Adrenal gland (tissue), 5 donors: Measurements from ENCODE around the gene SLC25A20.

ENCODE experiments used
- CTCF ChIP-seq, 6 experiments: fragments of 450-650 bp in 4 of 6; fragments of 200-600 bp in 2 of 6; sonication (generic) in 1 of 6; IDR thresholded peaks; 1 replicate in 5 of 6; 2 replicates in 1 of 6; pipeline versions ENCODE4 v1.5.1 to v1.8.0; 2016 to 2021; ENCODE audit warnings: antibody characterized with exemption in 6 of 6, mild to moderate bottlenecking in 2 of 6, moderate library complexity in 1 of 6
- POLR2A ChIP-seq, 2 donors: fragments of 450-650 bp; IDR thresholded peaks; one replicate each; pipeline ENCODE4 v1.6.1; 2017; ENCODE audit warnings: antibody characterized with exemption in 2 of 2, mild to moderate bottlenecking in 2 of 2, moderate library complexity in 1 of 2
- donor health status: DM: no; HTN: no; CAD: no.

DNA sequence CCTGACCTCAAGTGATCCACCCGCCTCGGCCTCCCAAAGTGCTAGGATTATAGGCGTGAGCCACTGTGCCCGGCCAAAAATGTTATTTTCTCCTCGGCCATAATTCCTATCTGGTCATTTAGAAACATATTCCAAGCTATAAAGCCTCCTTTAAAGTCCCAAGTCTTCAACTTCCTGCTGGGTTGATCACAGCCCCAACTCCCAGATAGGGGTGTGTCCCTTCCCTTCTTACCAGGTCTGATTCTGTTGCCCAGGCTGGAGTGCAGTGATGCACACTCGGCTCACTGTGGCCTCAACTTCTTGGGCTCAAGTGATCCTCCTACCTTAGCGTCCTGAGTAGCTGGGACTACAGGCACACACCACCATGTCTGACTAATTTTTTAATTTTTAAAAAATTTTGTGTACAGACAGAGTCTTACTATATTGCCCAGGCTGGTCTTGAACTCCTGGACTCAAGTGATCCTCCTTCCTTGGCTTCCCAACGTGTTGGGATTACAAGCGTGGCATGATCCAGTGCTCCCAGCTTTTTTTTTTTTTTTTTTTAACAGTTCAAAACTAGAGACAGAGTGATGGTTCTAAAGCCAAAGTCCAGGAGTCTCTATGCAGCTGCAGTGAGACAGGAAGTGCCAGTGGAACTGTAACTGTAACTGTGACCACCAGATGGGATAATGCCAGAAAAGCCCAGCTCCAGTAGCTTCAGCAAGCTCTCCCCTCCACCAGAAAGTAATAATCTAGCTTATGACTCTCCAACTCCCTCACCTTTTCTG, 42.8 kb downstream of the SLC25A20 start:
- TF ChIP-seq CTCF (IDR thresholded peaks at IDR 0.05) (no peak), POLR2A (IDR thresholded peaks at IDR 0.05) (no peak)
